Small intestine (tissue), 7 donors: ENCODE data around the gene ZNF778. TPM values are rescaled to one million over a fixed set of nuclear protein-coding genes. Genes with fewer than 3 reads are reported as not detected.

ENCODE experiments used
- DNase-seq, 2 donors: peaks; one replicate each; pipeline versions ENCODE4 v3.0.0 to v3.0.0-alpha.2; 2013
- FAIRE-seq: peaks from 2 replicates; lab custom pipeline; 2012; peaks lifted over from hg19 to GRCh38; lab: Jason Lieb, UNC
- H3K27ac ChIP-seq, 3 donors: one replicate each; pipeline ENCODE4 v1.5.1; 2013; ENCODE audit warnings: low read length in 2 of 3, mild to moderate bottlenecking in 2 of 3, control low read depth in 1 of 3, inconsistent platforms in 1 of 3, low read depth in 1 of 3, moderate library complexity in 1 of 3
- H3K27me3 ChIP-seq, 3 donors: one replicate each; pipeline ENCODE4 v1.6.1; 2013; ENCODE audit warnings: low read length in 3 of 3, inconsistent platforms in 1 of 3; ENCODE audit not compliant: control insufficient read depth in 3 of 3, insufficient read depth in 3 of 3
- H3K36me3 ChIP-seq, 3 donors: one replicate each; pipeline ENCODE4 v1.6.1; 2013; ENCODE audit warnings: low read length in 3 of 3, inconsistent platforms in 1 of 3, low read depth in 1 of 3, mild to moderate bottlenecking in 1 of 3, moderate library complexity in 1 of 3; ENCODE audit not compliant: control insufficient read depth in 3 of 3, insufficient read depth in 2 of 3
- H3K4me1 ChIP-seq, 3 donors: one replicate each; pipeline ENCODE4 v1.6.1; 2013; ENCODE audit warnings: low read length in 2 of 3, inconsistent platforms in 1 of 3, low read depth in 1 of 3, mild to moderate bottlenecking in 1 of 3, moderate library complexity in 1 of 3; ENCODE audit not compliant: control insufficient read depth in 3 of 3, insufficient read depth in 2 of 3
- H3K4me3 ChIP-seq, 3 donors: one replicate each; pipeline ENCODE4 v1.5.1; 2013; ENCODE audit warnings: low read length in 3 of 3, control low read depth in 1 of 3, inconsistent platforms in 1 of 3, low read depth in 1 of 3, mild to moderate bottlenecking in 1 of 3, moderate library complexity in 1 of 3
- H3K9me3 ChIP-seq, 2 donors: one replicate each; pipeline ENCODE4 v1.6.1; 2013; ENCODE audit warnings: low read depth in 1 of 2, low read length in 1 of 2; ENCODE audit not compliant: control insufficient read depth in 2 of 2, insufficient read depth in 1 of 2
- WGBS, 3 donors: extraction: QIAGEN DNeasy Blood & Tissue Kit; methylation state at CpG; one replicate each; pipeline ENCODE4 v1.1.7; 2013; 5-methylcytosine and 5-hydroxymethylcytosine counted together
- polyA plus RNA-seq, 4 donors: library from polyadenylated mRNA; stranded (reverse) in 3 of 4; unstranded in 1 of 4; fragments of 200-250 nt in 3 of 4; fragments of 120-200 nt in 1 of 4; gene quantifications; one replicate each; pipeline versions ENCODE4 v1.2.1 to v1.2.3, GENCODE V29; 2013
- donor health status: healthy with polysubstance abuse.
- donor health status: control.
- donor health status: control.
- donor health status: Bipolar disorder and iron deficiency.
- donor health status: healthy.

ZNF778 gene
- polyA plus RNA-seq, 4 donors: 0.89 to 3.2 (median 1.2) TPM

DNA sequence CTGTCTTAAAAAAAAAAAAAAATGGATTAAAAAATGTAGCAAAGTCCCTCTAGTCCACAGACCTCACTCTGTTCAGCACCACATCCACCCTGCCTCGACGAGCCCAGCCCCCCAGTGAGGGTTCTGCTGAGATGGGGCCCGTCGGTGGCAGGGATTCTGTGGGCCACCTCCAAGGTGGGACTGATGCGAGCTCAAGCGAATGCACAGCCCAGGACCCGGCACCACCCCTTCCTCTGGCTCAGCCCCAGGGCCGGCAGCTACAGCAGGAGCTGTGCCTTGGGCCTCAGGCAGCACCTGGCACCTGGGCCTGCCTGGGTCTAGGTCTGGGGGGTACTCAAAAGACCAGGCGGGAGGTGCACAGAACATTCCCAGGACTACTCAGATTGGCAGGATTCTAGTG is 59.5 kb downstream of the ZNF778 start:
- H3K4me3 ChIP-seq: no peak overlapping the region
- H3K9me3 ChIP-seq: peaks cover 0 to 11% of the 10 kb centered on the region in 2 donors
- DNase-seq (no peak), FAIRE-seq (no peak)
- WGBS, 3 donors: 87 to 94% (median 94%) methylated on average over 9 of the region's 9 CpGs
- peaks cover 0 to 5% (median 3%) of the 10 kb centered on the region in 3 donors for H3K4me1 ChIP-seq
- no peak overlapping the region for H3K27ac ChIP-seq
- H3K36me3 ChIP-seq: peaks cover 19 to 91% (median 24%) of the 10 kb centered on the region in 3 donors
- no peaks in the 10 kb centered on the region for H3K27me3 ChIP-seq

DNA sequence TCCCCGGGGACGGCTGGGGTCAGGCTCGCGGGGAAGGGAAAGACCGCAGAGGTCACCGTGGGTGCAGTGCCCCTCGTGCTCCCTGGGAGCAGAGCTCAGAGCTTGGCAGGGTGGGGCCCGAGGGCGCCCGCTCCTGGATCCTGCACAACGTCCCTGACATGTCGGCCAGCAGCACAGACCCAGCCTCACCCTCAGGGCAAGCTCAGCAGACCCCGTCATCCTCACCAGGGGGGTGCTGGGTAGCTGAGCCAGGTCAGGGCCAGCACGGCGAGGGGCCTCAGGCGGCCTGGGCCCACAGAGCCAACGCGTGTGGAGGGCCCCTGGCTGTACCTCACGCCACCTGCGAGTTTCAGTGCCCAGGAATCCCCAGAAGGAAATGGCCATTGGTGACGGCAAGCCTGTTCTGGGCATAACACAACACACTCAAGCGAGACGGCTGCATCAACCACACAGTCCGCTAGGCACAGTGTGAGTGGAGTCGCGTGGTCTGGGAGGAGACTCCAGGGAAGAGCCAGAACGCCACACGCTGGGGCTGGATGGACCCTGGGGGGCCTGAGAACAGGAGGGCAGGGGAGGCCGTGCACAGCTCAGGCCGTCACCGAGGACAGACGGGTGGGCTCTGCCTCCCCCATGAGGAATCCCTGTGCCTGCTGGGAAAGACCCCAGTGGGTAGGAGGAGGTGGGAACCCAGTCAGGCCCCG is 60.3 kb downstream of the ZNF778 start:
- no peak for DNase-seq
- Histone ChIP-seq H3K4me3 (no peak overlapping the region), H3K36me3 (peaks cover 18 to 93% (median 28%) of the 10 kb centered on the region in 3 donors), H3K4me1 (peaks cover 0 to 5% (median 3%) of the 10 kb centered on the region in 3 donors), H3K27me3 (no peaks in the 10 kb centered on the region), H3K9me3 (peaks cover 0 to 17% of the 10 kb centered on the region in 2 donors), H3K27ac (no peak overlapping the region)
- WGBS, 3 donors: 89 to 92% (median 90%) methylated on average over 33 of the region's 33 CpGs
- no peak for FAIRE-seq

DNA sequence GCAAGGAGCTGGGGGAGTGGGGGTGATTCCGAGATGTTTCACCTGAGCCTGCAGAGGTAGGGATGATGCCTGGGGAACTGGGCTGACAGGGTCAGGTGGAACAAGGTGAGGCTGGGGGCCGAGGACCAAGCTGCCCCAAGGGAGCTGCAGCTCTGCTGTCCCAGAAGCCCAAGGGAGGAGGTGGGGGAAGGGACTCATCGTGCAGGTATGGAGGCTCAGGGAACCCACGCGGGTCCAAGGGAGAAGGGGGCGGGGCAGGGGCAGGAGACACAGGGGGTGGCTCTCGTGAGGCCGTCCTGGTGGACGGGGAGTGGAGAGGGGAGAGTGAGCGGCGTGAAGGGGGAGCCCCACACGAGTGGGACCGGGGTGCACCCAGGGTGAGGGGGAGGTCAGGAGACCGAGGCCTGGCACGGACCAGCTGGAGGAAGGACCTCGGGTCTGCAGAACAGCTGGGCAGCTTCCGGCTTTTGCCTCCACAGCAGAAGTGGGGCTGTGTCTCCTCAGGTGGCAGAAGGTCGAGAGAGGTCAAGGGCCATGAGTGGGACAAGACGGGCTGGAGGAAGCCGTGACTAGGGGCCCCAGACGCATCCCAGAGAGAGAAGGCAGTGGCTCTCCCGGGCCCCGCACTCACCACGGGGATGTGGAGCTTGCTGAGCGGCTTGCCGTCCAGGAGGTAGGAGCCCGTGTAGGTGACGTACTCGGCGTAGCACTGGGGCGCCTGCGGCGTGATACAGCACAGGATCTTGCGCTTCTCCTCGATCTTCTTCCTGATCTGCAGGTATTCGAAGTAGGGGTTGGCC is 61.1 kb downstream of the ZNF778 start:
- Histone ChIP-seq H3K4me3 (no peak overlapping the region), H3K4me1 (peaks cover 0 to 5% (median 3%) of the 10 kb centered on the region in 3 donors), H3K27me3 (no peaks in the 10 kb centered on the region), H3K27ac (no peak overlapping the region), H3K9me3 (peaks cover 0 to 24% of the 10 kb centered on the region in 2 donors), H3K36me3 (peaks cover 17 to 92% (median 31%) of the 10 kb centered on the region in 3 donors)
- DNase-seq (no peak), FAIRE-seq (no peak)
- WGBS, 3 donors: 92 to 93% (median 92%) methylated on average over 36 of the region's 36 CpGs

DNA sequence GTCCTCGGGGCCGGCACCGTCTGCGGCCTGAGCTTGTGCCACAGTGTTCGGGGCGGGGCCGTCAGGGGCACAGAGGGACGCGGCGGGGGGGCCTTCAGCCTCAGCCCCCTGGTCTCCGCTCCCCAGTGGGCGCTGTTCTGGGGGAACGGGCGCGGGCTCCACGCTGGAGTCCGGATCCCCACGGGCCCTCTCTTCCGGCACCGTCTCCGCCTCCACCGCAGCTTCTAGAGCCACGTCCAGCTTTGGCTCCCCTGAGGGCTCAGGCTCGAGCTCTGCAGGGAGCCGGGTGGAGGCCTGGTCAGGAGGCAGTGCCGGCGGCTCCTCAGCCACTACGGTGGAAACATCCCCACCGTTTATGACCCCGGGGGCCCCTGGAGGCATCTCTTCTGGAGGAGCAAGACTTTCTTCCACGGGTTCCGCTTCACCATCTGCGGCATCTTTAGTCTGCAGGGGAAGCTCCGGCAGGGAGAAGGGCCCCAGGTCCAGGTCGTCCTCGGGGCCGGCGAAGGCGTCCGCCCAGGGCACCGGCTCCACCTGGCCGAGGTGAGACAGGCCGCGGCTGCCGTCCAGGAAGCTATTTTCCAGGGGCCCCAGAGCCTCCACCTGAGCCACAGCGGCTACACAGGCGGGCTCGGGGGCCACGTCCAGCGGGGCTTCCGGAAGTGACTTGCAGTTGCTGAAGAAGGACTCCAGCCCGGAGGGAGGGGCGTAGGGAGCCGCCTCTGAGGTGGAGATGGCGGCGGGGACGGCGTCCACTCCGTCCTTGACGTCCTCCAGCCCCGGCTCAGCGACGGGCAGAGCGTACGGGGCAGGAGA is 62.4 kb downstream of the ZNF778 start:
- DNase-seq (no peak), FAIRE-seq (no peak)
- H3K27ac ChIP-seq: no peak overlapping the region
- peaks cover 0 to 29% of the 10 kb centered on the region in 2 donors for H3K9me3 ChIP-seq
- no peaks in the 10 kb centered on the region for H3K27me3 ChIP-seq
- peaks cover 16 to 87% (median 30%) of the 10 kb centered on the region in 3 donors for H3K36me3 ChIP-seq
- peaks cover 0 to 3% (median 0%) of the 10 kb centered on the region in 3 donors for H3K4me1 ChIP-seq
- WGBS, 3 donors: 96 to 97% (median 96%) methylated on average over 52 to 65 of the region's 65 CpGs
- H3K4me3 ChIP-seq: no peak overlapping the region

DNA sequence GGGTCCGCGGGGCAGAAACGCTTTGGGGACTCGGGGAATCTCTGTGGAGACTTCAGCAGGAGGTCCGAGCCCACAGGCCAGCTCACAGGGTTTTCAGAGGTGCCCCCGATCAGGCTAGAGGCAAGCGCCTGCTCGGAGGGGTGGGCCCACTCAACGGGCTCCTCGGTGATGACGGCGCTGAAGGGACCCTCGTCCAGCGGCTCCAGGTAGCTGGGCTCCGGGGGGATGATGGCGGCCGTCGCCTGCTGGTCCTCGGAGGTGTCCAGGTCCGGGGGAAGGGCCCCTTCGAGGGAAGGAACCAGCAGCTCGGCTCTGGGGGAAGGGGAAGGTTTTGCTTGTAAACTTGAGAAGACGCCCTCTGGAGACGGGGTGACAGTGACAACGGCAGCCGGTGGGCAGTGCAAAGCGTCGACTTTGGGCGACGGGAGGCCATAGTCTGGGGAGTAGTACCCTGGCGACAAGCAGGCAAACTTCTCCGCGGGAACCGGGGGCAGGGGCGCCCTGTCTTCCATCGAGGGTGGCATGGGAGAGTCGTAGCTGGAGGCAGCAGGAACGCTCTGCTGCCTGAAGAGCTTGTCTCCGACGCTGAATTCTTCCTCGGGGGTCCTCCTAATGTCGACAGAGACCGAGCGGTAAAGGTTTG is 63.2 kb downstream of the ZNF778 start:
- FAIRE-seq: no peak
- DNase-seq: no peak
- H3K36me3 ChIP-seq: peaks cover 16 to 87% (median 29%) of the 10 kb centered on the region in 3 donors

DNA sequence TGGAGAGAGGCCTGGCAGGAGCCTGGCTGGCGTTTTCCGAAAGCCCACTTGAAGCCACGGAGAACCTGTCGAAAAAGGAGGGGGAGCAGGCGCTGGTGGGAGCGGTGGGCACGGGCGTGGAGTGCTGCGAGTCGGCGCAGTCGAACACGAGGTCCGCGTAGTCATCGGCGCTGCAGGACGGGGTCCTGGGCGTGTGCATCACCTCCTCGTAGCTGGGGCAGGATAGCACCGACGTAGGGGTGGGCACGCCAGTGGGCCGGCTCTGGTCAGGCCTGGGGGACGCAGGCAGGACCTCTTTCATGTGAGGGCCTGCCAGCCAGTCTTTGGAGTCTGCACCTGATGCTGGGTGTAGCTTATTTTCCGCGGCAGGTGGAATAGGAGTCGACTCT is 63.7 kb downstream of the ZNF778 start:
- no peak for FAIRE-seq
- WGBS, 3 donors: 95 to 98% (median 98%) methylated on average over 28 of the region's 28 CpGs
- H3K27ac ChIP-seq: no peak overlapping the region

More for the DNA sequence above, 63.2 kb downstream of the ZNF778 start:
- no peak overlapping the region for H3K4me3 ChIP-seq
- H3K27me3 ChIP-seq: no peaks in the 10 kb centered on the region
- H3K27ac ChIP-seq: no peak overlapping the region
- 96 to 98% (median 96%) methylated on average over 36 to 44 of the region's 44 CpGs for WGBS, 3 donors
- H3K4me1 ChIP-seq: no peaks in the 10 kb centered on the region
- peaks cover 0 to 31% of the 10 kb centered on the region in 2 donors for H3K9me3 ChIP-seq

DNA sequence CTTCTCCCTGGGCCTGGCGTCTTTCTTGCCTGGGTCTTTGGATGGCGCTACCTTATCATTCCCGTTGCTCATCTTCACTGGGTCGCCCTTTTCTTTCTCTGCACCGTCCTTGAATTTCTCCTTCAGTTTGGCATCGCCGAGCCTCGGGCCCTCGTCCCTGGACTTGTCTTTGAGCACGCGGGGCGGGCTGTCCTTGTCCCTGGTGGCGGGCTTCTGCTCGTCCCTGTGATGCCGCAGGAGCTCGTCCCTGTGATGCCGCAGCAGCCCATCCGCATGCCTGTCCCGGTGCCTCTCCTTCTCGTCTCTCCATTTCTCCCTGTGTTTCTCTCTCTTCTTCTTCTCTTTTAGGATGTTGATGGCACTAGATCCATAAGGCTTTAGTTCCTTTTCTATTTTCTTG is 64.3 kb downstream of the ZNF778 start:
- Histone ChIP-seq H3K27me3 (no peaks in the 10 kb centered on the region), H3K4me3 (no peak overlapping the region), H3K4me1 (no peaks in the 10 kb centered on the region), H3K27ac (no peak overlapping the region), H3K36me3 (peaks cover 20 to 85% (median 34%) of the 10 kb centered on the region in 3 donors), H3K9me3 (peaks cover 0 to 31% of the 10 kb centered on the region in 2 donors)
- FAIRE-seq (no peak), DNase-seq (no peak)
- 97% methylated on average over 20 of the region's 20 CpGs for WGBS, 3 donors

More for the DNA sequence above, 63.7 kb downstream of the ZNF778 start:
- DNase-seq: no peak
- Histone ChIP-seq H3K36me3 (peaks cover 18 to 87% (median 34%) of the 10 kb centered on the region in 3 donors), H3K4me1 (no peaks in the 10 kb centered on the region), H3K4me3 (no peak overlapping the region), H3K27me3 (no peaks in the 10 kb centered on the region), H3K9me3 (peaks cover 0 to 31% of the 10 kb centered on the region in 2 donors)
